Measurements from ENCODE around the gene WNT9A. TPM values are rescaled to one million over a fixed set of nuclear protein-coding genes. Genes with fewer than 3 reads are reported as not detected.

The WNT9A gene
- total and polyA plus RNA-seq, 3 donors from 2014 or later, result 3.1 to 4.3 (median 3.5) TPM

- no peaks in the 10 kb centered on the region for H3K9me3 ChIP-seq
- 86 to 89% methylated on average over 8 to 19 of the region's 20 CpGs for WGBS, 2 donors
- no peak for DNase-seq
- peaks cover 4% of the 10 kb centered on the region for H3K4me1 ChIP-seq
- no peaks in the 10 kb centered on the region for H3K27me3 ChIP-seq
- H3K36me3 ChIP-seq (ENCODE audit: low read depth, missing control alignments), result no peaks in the 10 kb centered on the region
- H3K27ac ChIP-seq, result no peak overlapping the region
- no peak for TF ChIP-seq CTCF (IDR thresholded peaks at IDR 0.05)
- TF ChIP-seq POLR2A (IDR thresholded peaks at IDR 0.05), result no peak
- intact Hi-C loops (cut with DNase I; ENCODE audit: low total_unique reads), result loop anchor here (10.0 kb wide), 1 partner anchor 455 kb away; no protein-coding TSS in a partner anchor
- H3K4me3 ChIP-seq, result no peak overlapping the region
Measured at GRCh38 chr1:227939791-227940771, 7.7 kb downstream of the WNT9A start.

- H3K4me1 ChIP-seq, result no peaks in the 10 kb centered on the region
- DNase-seq, result no peak
Measured at GRCh38 chr1:227938911-227939790, 8.6 kb downstream of the WNT9A start.

GRCh38 chr1:227938276-227938675, 9.5 kb downstream of the WNT9A start:
- 92 to 95% methylated on average over 10 of the region's 10 CpGs for WGBS, 2 donors
- no peaks in the 10 kb centered on the region for H3K27me3 ChIP-seq
- no peak overlapping the region for H3K27ac ChIP-seq
- no peaks in the 10 kb centered on the region for H3K9me3 ChIP-seq
- no peak for DNase-seq
- no peak for TF ChIP-seq CTCF (IDR thresholded peaks at IDR 0.05)
- no peak for TF ChIP-seq POLR2A (IDR thresholded peaks at IDR 0.05)
- H3K36me3 ChIP-seq (ENCODE audit: low read depth, missing control alignments), result no peaks in the 10 kb centered on the region
- H3K4me3 ChIP-seq, result no peak overlapping the region
- no peaks in the 10 kb centered on the region for H3K4me1 ChIP-seq
- intact Hi-C loops (cut with DNase I; ENCODE audit: low total_unique reads), result no loop called here

More at GRCh38 chr1:227938911-227939790, 8.6 kb downstream of the WNT9A start:
- H3K9me3 ChIP-seq, result no peaks in the 10 kb centered on the region
- no peaks in the 10 kb centered on the region for H3K36me3 ChIP-seq (ENCODE audit: low read depth, missing control alignments)
- H3K27ac ChIP-seq, result no peak overlapping the region
- no peaks in the 10 kb centered on the region for H3K27me3 ChIP-seq
- WGBS, 2 donors, result 81 to 97% methylated on average over 6 to 27 of the region's 27 CpGs
- intact Hi-C loops (cut with DNase I; ENCODE audit: low total_unique reads), result no loop called here
- no peak overlapping the region for H3K4me3 ChIP-seq
- TF ChIP-seq CTCF (IDR thresholded peaks at IDR 0.05) (no peak), POLR2A (IDR thresholded peaks at IDR 0.05) (no peak)

GRCh38 chr1:227937838-227938145, 9.9 kb downstream of the WNT9A start:
- no peaks in the 10 kb centered on the region for H3K4me1 ChIP-seq
- no peak for TF ChIP-seq CTCF (IDR thresholded peaks at IDR 0.05)
- TF ChIP-seq POLR2A (IDR thresholded peaks at IDR 0.05), result no peak
- no peak overlapping the region for H3K4me3 ChIP-seq
- WGBS, 2 donors, result 89 to 91% methylated on average over 5 to 7 of the region's 7 CpGs
- H3K27me3 ChIP-seq, result no peaks in the 10 kb centered on the region
- DNase-seq, result no peak
- H3K9me3 ChIP-seq, result no peaks in the 10 kb centered on the region
- H3K27ac ChIP-seq, result no peak overlapping the region
- intact Hi-C loops (cut with DNase I; ENCODE audit: low total_unique reads), result no loop called here
- H3K36me3 ChIP-seq (ENCODE audit: low read depth, missing control alignments), result no peaks in the 10 kb centered on the region
